Measurements from ENCODE around the gene SELENOP.
"Not testable (repeated sequence)": the region's sequence is repeated elsewhere in the genome, so short reads cannot be mapped to it uniquely, and the experiment has no call there.

DNA sequence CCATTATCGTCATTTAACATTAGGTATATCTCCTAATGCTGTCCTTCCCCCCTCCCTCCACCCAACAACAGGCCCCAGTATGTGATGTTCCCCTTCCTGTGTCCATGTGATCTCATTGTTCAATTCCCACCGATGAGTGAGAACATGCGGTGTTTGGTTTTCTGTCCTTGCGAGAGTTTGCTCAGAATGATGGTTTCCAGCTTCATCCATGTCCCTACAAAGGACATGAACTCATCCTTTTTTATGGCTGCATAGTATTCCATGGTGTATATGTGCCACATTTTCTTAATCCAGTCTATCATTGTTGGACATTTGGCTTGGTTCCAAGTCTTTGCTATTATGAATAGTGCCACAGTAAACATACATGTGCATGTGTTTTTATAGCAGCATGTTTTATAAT lies 32.7 kb upstream of the SELENOP start:
- not testable (repeated sequence) for TF ChIP-seq TCF4 (CRISPR knock-in tag; IDR thresholded peaks at IDR 0.05; ENCODE audit: borderline replicate concordance); TSHZ2 (CRISPR knock-in tag; IDR thresholded peaks at IDR 0.05); OSR1 (CRISPR knock-in tag; IDR thresholded peaks at IDR 0.05); ZFP30 (CRISPR knock-in tag; IDR thresholded peaks at IDR 0.05); ISL1 (CRISPR knock-in tag; IDR thresholded peaks at IDR 0.05); ZFP3 (CRISPR knock-in tag; IDR thresholded peaks at IDR 0.05); CREB5 (CRISPR knock-in tag; IDR thresholded peaks at IDR 0.05; ENCODE audit: low read depth); RARB (CRISPR knock-in tag; IDR thresholded peaks at IDR 0.05); ARNTL (CRISPR knock-in tag; IDR thresholded peaks at IDR 0.05; ENCODE audit: borderline replicate concordance, low read depth)
- TF ChIP-seq, protein P1, sequence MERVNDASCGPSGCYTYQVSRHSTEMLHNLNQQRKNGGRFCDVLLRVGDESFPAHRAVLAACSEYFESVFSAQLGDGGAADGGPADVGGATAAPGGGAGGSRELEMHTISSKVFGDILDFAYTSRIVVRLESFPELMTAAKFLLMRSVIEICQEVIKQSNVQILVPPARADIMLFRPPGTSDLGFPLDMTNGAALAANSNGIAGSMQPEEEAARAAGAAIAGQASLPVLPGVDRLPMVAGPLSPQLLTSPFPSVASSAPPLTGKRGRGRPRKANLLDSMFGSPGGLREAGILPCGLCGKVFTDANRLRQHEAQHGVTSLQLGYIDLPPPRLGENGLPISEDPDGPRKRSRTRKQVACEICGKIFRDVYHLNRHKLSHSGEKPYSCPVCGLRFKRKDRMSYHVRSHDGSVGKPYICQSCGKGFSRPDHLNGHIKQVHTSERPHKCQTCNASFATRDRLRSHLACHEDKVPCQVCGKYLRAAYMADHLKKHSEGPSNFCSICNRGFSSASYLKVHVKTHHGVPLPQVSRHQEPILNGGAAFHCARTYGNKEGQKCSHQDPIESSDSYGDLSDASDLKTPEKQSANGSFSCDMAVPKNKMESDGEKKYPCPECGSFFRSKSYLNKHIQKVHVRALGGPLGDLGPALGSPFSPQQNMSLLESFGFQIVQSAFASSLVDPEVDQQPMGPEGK (CRISPR knock-in tag; IDR thresholded peaks at IDR 0.05; ENCODE audit: borderline replicate concordance), result not testable (repeated sequence)
